ENCODE data around the gene SCNN1B. TPM values are rescaled to one million over a fixed set of nuclear protein-coding genes. Genes with fewer than 3 reads are reported as not detected.

Gene SCNN1B
- polyA plus RNA-seq, 1 donor from 2014 or later, result not detected

- Histone ChIP-seq H4K20me1 (ENCODE audit: insufficient read depth) (no peaks in the 10 kb centered on the region), H3F3A (ENCODE audit: insufficient read depth, low read length, poor library complexity, severe bottlenecking) (no peaks in the 10 kb centered on the region), H3K27ac (ENCODE audit: low read length) (no peak overlapping the region), H3K27me3 (ENCODE audit: insufficient read depth, low read depth, low read length) (no peaks in the 10 kb centered on the region), H3K79me2 (replicated peaks; ENCODE audit: insufficient read depth, low read length) (no peaks in the 10 kb centered on the region), H2AFZ (ENCODE audit: low read depth, low read length) (no peak overlapping the region), H3K9me3 (ENCODE audit: low read length) (no peaks in the 10 kb centered on the region), H3K9me2 (ENCODE audit: insufficient read depth, low read length) (no peaks in the 10 kb centered on the region), H3K9ac (ENCODE audit: low read length) (no peak overlapping the region), H3K4me3 (ENCODE audit: low read length) (no peak overlapping the region), H3K4me2 (ENCODE audit: low read length) (no peak overlapping the region), H3K36me3 (ENCODE audit: insufficient read depth, low read length) (peaks cover 5% of the 10 kb centered on the region)
- TF ChIP-seq EP300 (conservative IDR thresholded peaks at IDR 0.05; ENCODE audit: poor library complexity, severe bottlenecking) (no peak), EZH2 (IDR thresholded peaks at IDR 0.05; ENCODE audit: borderline replicate concordance, insufficient read depth, low read length, poor library complexity, severe bottlenecking) (no peak), TAF1 (IDR thresholded peaks at IDR 0.05; ENCODE audit: low read depth) (no peak), MXI1 (conservative IDR thresholded peaks at IDR 0.05; ENCODE audit: poor library complexity, severe bottlenecking) (no peak), POLR2AphosphoS5 (IDR thresholded peaks at IDR 0.05) (no peak), SMC3 (conservative IDR thresholded peaks at IDR 0.05; ENCODE audit: poor library complexity) (no peak), RAD21 (conservative IDR thresholded peaks at IDR 0.05) (no peak)
- TF ChIP-seq, protein P1, sequence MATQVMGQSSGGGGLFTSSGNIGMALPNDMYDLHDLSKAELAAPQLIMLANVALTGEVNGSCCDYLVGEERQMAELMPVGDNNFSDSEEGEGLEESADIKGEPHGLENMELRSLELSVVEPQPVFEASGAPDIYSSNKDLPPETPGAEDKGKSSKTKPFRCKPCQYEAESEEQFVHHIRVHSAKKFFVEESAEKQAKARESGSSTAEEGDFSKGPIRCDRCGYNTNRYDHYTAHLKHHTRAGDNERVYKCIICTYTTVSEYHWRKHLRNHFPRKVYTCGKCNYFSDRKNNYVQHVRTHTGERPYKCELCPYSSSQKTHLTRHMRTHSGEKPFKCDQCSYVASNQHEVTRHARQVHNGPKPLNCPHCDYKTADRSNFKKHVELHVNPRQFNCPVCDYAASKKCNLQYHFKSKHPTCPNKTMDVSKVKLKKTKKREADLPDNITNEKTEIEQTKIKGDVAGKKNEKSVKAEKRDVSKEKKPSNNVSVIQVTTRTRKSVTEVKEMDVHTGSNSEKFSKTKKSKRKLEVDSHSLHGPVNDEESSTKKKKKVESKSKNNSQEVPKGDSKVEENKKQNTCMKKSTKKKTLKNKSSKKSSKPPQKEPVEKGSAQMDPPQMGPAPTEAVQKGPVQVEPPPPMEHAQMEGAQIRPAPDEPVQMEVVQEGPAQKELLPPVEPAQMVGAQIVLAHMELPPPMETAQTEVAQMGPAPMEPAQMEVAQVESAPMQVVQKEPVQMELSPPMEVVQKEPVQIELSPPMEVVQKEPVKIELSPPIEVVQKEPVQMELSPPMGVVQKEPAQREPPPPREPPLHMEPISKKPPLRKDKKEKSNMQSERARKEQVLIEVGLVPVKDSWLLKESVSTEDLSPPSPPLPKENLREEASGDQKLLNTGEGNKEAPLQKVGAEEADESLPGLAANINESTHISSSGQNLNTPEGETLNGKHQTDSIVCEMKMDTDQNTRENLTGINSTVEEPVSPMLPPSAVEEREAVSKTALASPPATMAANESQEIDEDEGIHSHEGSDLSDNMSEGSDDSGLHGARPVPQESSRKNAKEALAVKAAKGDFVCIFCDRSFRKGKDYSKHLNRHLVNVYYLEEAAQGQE (IDR thresholded peaks at IDR 0.05; ENCODE audit: borderline replicate concordance), result no peak
- TF ChIP-seq, protein P2, sequence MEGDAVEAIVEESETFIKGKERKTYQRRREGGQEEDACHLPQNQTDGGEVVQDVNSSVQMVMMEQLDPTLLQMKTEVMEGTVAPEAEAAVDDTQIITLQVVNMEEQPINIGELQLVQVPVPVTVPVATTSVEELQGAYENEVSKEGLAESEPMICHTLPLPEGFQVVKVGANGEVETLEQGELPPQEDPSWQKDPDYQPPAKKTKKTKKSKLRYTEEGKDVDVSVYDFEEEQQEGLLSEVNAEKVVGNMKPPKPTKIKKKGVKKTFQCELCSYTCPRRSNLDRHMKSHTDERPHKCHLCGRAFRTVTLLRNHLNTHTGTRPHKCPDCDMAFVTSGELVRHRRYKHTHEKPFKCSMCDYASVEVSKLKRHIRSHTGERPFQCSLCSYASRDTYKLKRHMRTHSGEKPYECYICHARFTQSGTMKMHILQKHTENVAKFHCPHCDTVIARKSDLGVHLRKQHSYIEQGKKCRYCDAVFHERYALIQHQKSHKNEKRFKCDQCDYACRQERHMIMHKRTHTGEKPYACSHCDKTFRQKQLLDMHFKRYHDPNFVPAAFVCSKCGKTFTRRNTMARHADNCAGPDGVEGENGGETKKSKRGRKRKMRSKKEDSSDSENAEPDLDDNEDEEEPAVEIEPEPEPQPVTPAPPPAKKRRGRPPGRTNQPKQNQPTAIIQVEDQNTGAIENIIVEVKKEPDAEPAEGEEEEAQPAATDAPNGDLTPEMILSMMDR (IDR thresholded peaks at IDR 0.05; ENCODE audit: poor library complexity, severe bottlenecking), result no peak
Measured at GRCh38 chr16:23408242-23408822, 106.2 kb downstream of the SCNN1B start.

GRCh38 chr16:23408823-23409298 is 106.8 kb downstream of the SCNN1B start:
- Histone ChIP-seq H3K4me3 (ENCODE audit: low read length) (no peak overlapping the region), H3K79me2 (replicated peaks; ENCODE audit: insufficient read depth, low read length) (no peaks in the 10 kb centered on the region), H3K9ac (ENCODE audit: low read length) (no peak overlapping the region), H3K4me2 (ENCODE audit: low read length) (no peak overlapping the region), H3F3A (ENCODE audit: insufficient read depth, low read length, poor library complexity, severe bottlenecking) (no peaks in the 10 kb centered on the region), H2AFZ (ENCODE audit: low read depth, low read length) (no peak overlapping the region), H3K9me3 (ENCODE audit: low read length) (no peaks in the 10 kb centered on the region), H3K27me3 (ENCODE audit: insufficient read depth, low read depth, low read length) (no peaks in the 10 kb centered on the region), H3K9me2 (ENCODE audit: insufficient read depth, low read length) (no peaks in the 10 kb centered on the region), H3K27ac (ENCODE audit: low read length) (no peak overlapping the region), H4K20me1 (ENCODE audit: insufficient read depth) (no peaks in the 10 kb centered on the region), H3K36me3 (ENCODE audit: insufficient read depth, low read length) (peaks cover 5% of the 10 kb centered on the region)
- TF ChIP-seq, protein P1 (IDR thresholded peaks at IDR 0.05; ENCODE audit: borderline replicate concordance), result no peak
- TF ChIP-seq EZH2 (IDR thresholded peaks at IDR 0.05; ENCODE audit: borderline replicate concordance, insufficient read depth, low read length, poor library complexity, severe bottlenecking) (no peak), POLR2AphosphoS5 (IDR thresholded peaks at IDR 0.05) (no peak), TAF1 (IDR thresholded peaks at IDR 0.05; ENCODE audit: low read depth) (no peak), SMC3 (conservative IDR thresholded peaks at IDR 0.05; ENCODE audit: poor library complexity) (no peak), EP300 (conservative IDR thresholded peaks at IDR 0.05; ENCODE audit: poor library complexity, severe bottlenecking) (no peak), RAD21 (conservative IDR thresholded peaks at IDR 0.05) (no peak), MXI1 (conservative IDR thresholded peaks at IDR 0.05; ENCODE audit: poor library complexity, severe bottlenecking) (no peak)
- TF ChIP-seq, protein P2 (IDR thresholded peaks at IDR 0.05; ENCODE audit: poor library complexity, severe bottlenecking), result no peak
